T-cell (primary cell): Measurements from ENCODE around the gene DPP6. TPM values are rescaled to one million over a fixed set of nuclear protein-coding genes. Genes with fewer than 3 reads are reported as not detected.

Experiments
- ATAC-seq, 4 experiments: fragments of 200-7000 bp in 3 of 4; fragments of 150-1000 bp in 1 of 4; cut with Tn5 transposase; replicated peaks in 1 of 4; 1 replicate in 3 of 4; 2 replicates in 1 of 4; pipeline ENCODE4 v1.10.0; 2021; ENCODE audit warnings: moderate library complexity in 3 of 4, mild to moderate bottlenecking in 2 of 4, moderate number of reproducible peaks in 1 of 4
- CTCF ChIA-PET, 2 donors: fragments of 300-600 bp; sonication (Branson Sonifier 250); formaldehyde crosslinking; loops; one replicate each; lab custom pipeline; 2022; ENCODE audit warnings: antibody characterized with exemption in 2 of 2; lab: Charles Lee
- POLR2A ChIA-PET, 2 donors: fragments of 300-600 bp; sonication (Branson Sonifier 250); formaldehyde crosslinking; loops; one replicate each; lab custom pipeline; 2022; ENCODE audit warnings: antibody characterized with exemption in 2 of 2; lab: Charles Lee
- DNase-seq, 35 experiments: peaks; one replicate each; pipeline versions ENCODE4 v3.0.0 to v3.0.0-alpha.2; 2013 to 2023
- H3K27ac ChIP-seq: one replicate; pipeline ENCODE4 v1.5.1; 2013; ENCODE audit warnings: low read length
- H3K27me3 ChIP-seq, 2 experiments: replicated peaks in 1 of 2; 1 replicate in 1 of 2; 2 replicates in 1 of 2; pipeline versions ENCODE4 v1.6.1 to v1.7.0; 2013; ENCODE audit warnings: low read length in 1 of 2, mixed read lengths in 1 of 2; ENCODE audit not compliant: control insufficient read depth in 2 of 2, insufficient read depth in 2 of 2; ENCODE audit errors: extremely low read depth in 1 of 2
- H3K36me3 ChIP-seq, 2 donors: 1 replicate in 1 of 2; 2 replicates in 1 of 2; pipeline versions ENCODE4 v1.6.1 to v1.7.0; 2013; ENCODE audit warnings: low read length in 1 of 2; ENCODE audit not compliant: control insufficient read depth in 2 of 2, insufficient read depth in 1 of 2; ENCODE audit errors: extremely low read depth in 1 of 2
- H3K4me1 ChIP-seq, 2 experiments: 1 replicate in 1 of 2; 2 replicates in 1 of 2; pipeline versions ENCODE4 v1.6.1 to v1.7.0; 2013; ENCODE audit warnings: low read length in 2 of 2, mixed read lengths in 1 of 2; ENCODE audit not compliant: insufficient read depth in 2 of 2, control insufficient read depth in 1 of 2; ENCODE audit errors: extremely low read depth in 1 of 2
- H3K4me3 ChIP-seq, 2 donors: 1 replicate in 1 of 2; 2 replicates in 1 of 2; pipeline versions ENCODE4 v1.5.1 to v1.7.0; 2013; ENCODE audit warnings: mild to moderate bottlenecking in 2 of 2, low read length in 1 of 2, moderate library complexity in 1 of 2; ENCODE audit not compliant: control insufficient read depth in 1 of 2; ENCODE audit errors: extremely low read depth in 1 of 2
- H3K9me3 ChIP-seq: 2 replicates; pipeline ENCODE4 v1.7.0; 2013
- H3K27ac Mint-ChIP-seq, 2 donors: one replicate each; pipeline ENCODE4 v1.8.0; 2020 to 2021; ENCODE audit warnings: mild to moderate bottlenecking in 2 of 2, mixed read lengths in 2 of 2
- H3K27me3 Mint-ChIP-seq, 2 donors: one replicate each; pipeline ENCODE4 v1.8.0; 2021 to 2022; ENCODE audit warnings: mixed read lengths in 2 of 2
- H3K36me3 Mint-ChIP-seq: one replicate; pipeline ENCODE4 v1.8.0; 2021; ENCODE audit warnings: mixed read lengths
- H3K4me1 Mint-ChIP-seq, 3 donors: one replicate each; pipeline ENCODE4 v1.8.0; 2020 to 2022; ENCODE audit warnings: mixed read lengths in 3 of 3, mild to moderate bottlenecking in 1 of 3
- H3K4me3 Mint-ChIP-seq, 3 donors: one replicate each; pipeline ENCODE4 v1.8.0; 2020 to 2022; ENCODE audit warnings: mild to moderate bottlenecking in 3 of 3, mixed read lengths in 3 of 3, moderate library complexity in 3 of 3
- H3K9me3 Mint-ChIP-seq, 3 donors: one replicate each; pipeline ENCODE4 v1.8.0; 2020 to 2022; ENCODE audit warnings: mixed read lengths in 3 of 3
- WGBS: methylation state at CpG from one replicate; pipeline ENCODE4 v1.1.5; 2013; ENCODE audit warnings: missing lambda C conversion rate; ENCODE audit not compliant: insufficient coverage; 5-methylcytosine and 5-hydroxymethylcytosine counted together
- total RNA-seq, 35 experiments: library from RNA in 6 of 35; stranded (reverse) in 6 of 35; fragments of 120-200 nt in 1 of 35; gene quantifications; one replicate each; pipeline versions ENCODE4 v1.2.1 to v1.2.4 and lab custom pipeline; 2013 to 2026

The DPP6 gene
- total RNA-seq, 5 donors from 2014 or later (not counting 1 experiment from before 2014, with no cell fraction given): not detected

GRCh38 chr7:154587792-154588191, 535.6 kb downstream of the DPP6 start:
- Mint-ChIP-seq H3K36me3 (no peaks in the 10 kb centered on the region), H3K27me3 (no peaks in the 10 kb centered on the region), H3K27ac (no peak overlapping the region), H3K4me3 (no peak overlapping the region), H3K4me1 (no peaks in the 10 kb centered on the region), H3K9me3 (peaks cover 0 to 18% (median 5%) of the 10 kb centered on the region in 3 donors)
- no peaks in the 10 kb centered on the region for H3K36me3 ChIP-seq
- H3K4me1 ChIP-seq: no peaks in the 10 kb centered on the region
- no peak overlapping the region for H3K27ac ChIP-seq
- ChIA-PET CTCF (no interaction called here), POLR2A (no interaction called here)
- no peak overlapping the region for H3K4me3 ChIP-seq
- no peaks in the 10 kb centered on the region for H3K27me3 ChIP-seq
- no peaks in the 10 kb centered on the region for H3K9me3 ChIP-seq
- 70% methylated on average over 6 of the region's 9 CpGs for WGBS
- no peak for DNase-seq
- no peak for ATAC-seq

- Mint-ChIP-seq H3K27me3 (no peaks in the 10 kb centered on the region), H3K9me3 (peaks cover 0 to 13% (median 5%) of the 10 kb centered on the region in 3 donors), H3K36me3 (no peaks in the 10 kb centered on the region), H3K27ac (no peak overlapping the region), H3K4me1 (no peaks in the 10 kb centered on the region), H3K4me3 (no peak overlapping the region)
- WGBS: 75% methylated on average over 4 of the region's 6 CpGs
- H3K4me1 ChIP-seq: no peaks in the 10 kb centered on the region
- CTCF ChIA-PET: interaction anchor here in 1 of 2 donors (0.9 kb wide), 1 partner anchor 8 kb away, joined by 4 read pairs; no protein-coding TSS in a partner anchor
- no peak overlapping the region for H3K27ac ChIP-seq
- DNase-seq (no peak), ATAC-seq (no peak)
- POLR2A ChIA-PET: no interaction called here
- H3K9me3 ChIP-seq: no peaks in the 10 kb centered on the region
- no peaks in the 10 kb centered on the region for H3K36me3 ChIP-seq
- no peak overlapping the region for H3K4me3 ChIP-seq
- no peaks in the 10 kb centered on the region for H3K27me3 ChIP-seq
Observed at GRCh38 chr7:154591544-154591943, 539.3 kb downstream of the DPP6 start.

- CTCF ChIA-PET: no interaction called here
- H3K27ac Mint-ChIP-seq: no peak overlapping the region
- Histone ChIP-seq H3K36me3 (no peaks in the 10 kb centered on the region), H3K4me1 (no peaks in the 10 kb centered on the region), H3K27ac (no peak overlapping the region), H3K4me3 (no peak overlapping the region), H3K27me3 (no peaks in the 10 kb centered on the region), H3K9me3 (no peaks in the 10 kb centered on the region)
- ATAC-seq (no peak), DNase-seq (no peak)
- no peak overlapping the region for H3K4me3 Mint-ChIP-seq
- POLR2A ChIA-PET: no interaction called here
- H3K4me1 Mint-ChIP-seq: no peaks in the 10 kb centered on the region
- H3K27me3 Mint-ChIP-seq: no peaks in the 10 kb centered on the region
- no peaks in the 10 kb centered on the region for H3K36me3 Mint-ChIP-seq
- 74% methylated on average over 14 of the region's 16 CpGs for WGBS
- H3K9me3 Mint-ChIP-seq: peaks cover 0 to 11% (median 5%) of the 10 kb centered on the region in 3 donors
Observed at GRCh38 chr7:154592388-154592787, 540.2 kb downstream of the DPP6 start.

GRCh38 chr7:154598396-154598795, 546.2 kb downstream of the DPP6 start:
- CTCF ChIA-PET: no interaction called here
- no peaks in the 10 kb centered on the region for H3K27me3 Mint-ChIP-seq
- H3K9me3 Mint-ChIP-seq: peaks cover 0 to 7% (median 5%) of the 10 kb centered on the region in 3 donors
- no peak overlapping the region for H3K27ac ChIP-seq
- DNase-seq: no peak
- POLR2A ChIA-PET: no interaction called here
- 55% methylated on average over 2 of the region's 4 CpGs for WGBS
- H3K4me1 Mint-ChIP-seq: no peaks in the 10 kb centered on the region
- H3K9me3 ChIP-seq: no peaks in the 10 kb centered on the region
- H3K4me3 Mint-ChIP-seq: no peak overlapping the region
- no peak overlapping the region for H3K27ac Mint-ChIP-seq
- no peaks in the 10 kb centered on the region for H3K4me1 ChIP-seq
- no peaks in the 10 kb centered on the region for H3K36me3 Mint-ChIP-seq
- H3K36me3 ChIP-seq: no peaks in the 10 kb centered on the region
- no peaks in the 10 kb centered on the region for H3K27me3 ChIP-seq
- no peak overlapping the region for H3K4me3 ChIP-seq
- ATAC-seq: no peak

- Mint-ChIP-seq H3K9me3 (peaks cover 0 to 7% (median 5%) of the 10 kb centered on the region in 3 donors), H3K4me1 (no peaks in the 10 kb centered on the region), H3K4me3 (no peak overlapping the region), H3K27me3 (no peaks in the 10 kb centered on the region), H3K27ac (no peak overlapping the region), H3K36me3 (no peaks in the 10 kb centered on the region)
- ATAC-seq (no peak), DNase-seq (no peak)
- Histone ChIP-seq H3K9me3 (no peaks in the 10 kb centered on the region), H3K4me1 (no peaks in the 10 kb centered on the region), H3K4me3 (no peak overlapping the region), H3K27me3 (no peaks in the 10 kb centered on the region), H3K27ac (no peak overlapping the region), H3K36me3 (no peaks in the 10 kb centered on the region)
- no CpG with 5 or more reads among the region's 3 CpGs for WGBS
- CTCF ChIA-PET: no interaction called here
- POLR2A ChIA-PET: no interaction called here
Observed at GRCh38 chr7:154598864-154599263, 546.7 kb downstream of the DPP6 start.

DNA sequence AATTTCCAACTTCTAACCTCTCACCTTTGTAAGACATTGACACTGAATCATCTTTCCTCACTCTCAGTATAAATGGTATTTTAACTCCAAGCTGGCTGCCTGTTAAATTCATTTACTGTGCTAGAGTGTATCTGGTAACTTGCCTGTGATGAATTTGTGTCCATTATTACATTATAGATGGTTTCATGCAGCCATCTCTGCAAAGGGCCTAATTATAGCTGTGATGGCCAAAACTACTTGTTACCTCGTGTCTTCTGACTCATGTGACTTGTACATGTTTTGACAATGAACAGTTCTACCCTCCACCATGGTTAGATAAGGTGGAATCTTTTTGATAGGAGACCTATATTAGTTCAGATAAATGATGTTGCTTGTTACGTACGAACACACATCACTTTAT, 558.7 kb downstream of the DPP6 start:
- no peaks in the 10 kb centered on the region for H3K36me3 ChIP-seq
- Mint-ChIP-seq H3K4me1 (no peaks in the 10 kb centered on the region), H3K36me3 (no peaks in the 10 kb centered on the region), H3K9me3 (peaks cover 0 to 4% (median 3%) of the 10 kb centered on the region in 3 donors), H3K27ac (no peak overlapping the region), H3K4me3 (no peak overlapping the region), H3K27me3 (no peaks in the 10 kb centered on the region)
- H3K27me3 ChIP-seq: no peaks in the 10 kb centered on the region
- H3K27ac ChIP-seq: no peak overlapping the region
- DNase-seq (no peak), ATAC-seq (no peak)
- WGBS: no CpG with 5 or more reads among the region's 3 CpGs
- CTCF ChIA-PET: no interaction called here
- no peaks in the 10 kb centered on the region for H3K9me3 ChIP-seq
- POLR2A ChIA-PET: no interaction called here
- H3K4me1 ChIP-seq: no peaks in the 10 kb centered on the region
- H3K4me3 ChIP-seq: no peak overlapping the region

DNA sequence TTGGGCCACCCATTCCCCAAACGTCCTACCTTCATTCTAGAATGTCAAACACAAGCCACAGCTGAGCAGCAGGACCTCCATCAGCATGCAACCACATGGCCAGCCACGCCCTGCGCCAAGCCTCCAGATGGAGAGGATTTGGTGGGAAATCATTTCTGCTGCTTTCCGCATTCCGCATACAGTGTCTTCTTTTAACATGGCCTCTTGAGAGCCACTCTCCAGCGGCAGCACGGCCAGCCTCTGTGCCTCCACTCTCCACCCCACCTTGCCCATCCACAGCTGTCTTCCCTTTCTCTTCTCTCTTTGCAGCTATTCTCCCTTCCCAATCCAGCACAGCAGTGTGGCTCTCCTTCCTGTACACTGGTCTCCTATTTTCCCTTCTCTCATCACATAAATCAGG, 561.6 kb downstream of the DPP6 start:
- ChIA-PET POLR2A (no interaction called here), CTCF (no interaction called here)
- no peaks in the 10 kb centered on the region for H3K9me3 ChIP-seq
- H3K4me1 Mint-ChIP-seq: no peaks in the 10 kb centered on the region
- H3K27ac Mint-ChIP-seq: no peak overlapping the region
- no peaks in the 10 kb centered on the region for H3K27me3 ChIP-seq
- no peak for DNase-seq
- H3K36me3 ChIP-seq: no peaks in the 10 kb centered on the region
- peaks cover 3 to 6% (median 4%) of the 10 kb centered on the region in 3 donors for H3K9me3 Mint-ChIP-seq
- H3K4me3 ChIP-seq: no peak overlapping the region
- H3K4me3 Mint-ChIP-seq: no peak overlapping the region
- no peaks in the 10 kb centered on the region for H3K27me3 Mint-ChIP-seq
- H3K36me3 Mint-ChIP-seq: no peaks in the 10 kb centered on the region
- no peak for ATAC-seq
- H3K4me1 ChIP-seq: no peaks in the 10 kb centered on the region
- H3K27ac ChIP-seq: no peak overlapping the region
- WGBS: 100% methylated on average over 4 of the region's 7 CpGs
